ENCODE data around the gene GPC6.
A peak's percentile ranks its signal among the peaks of the same experiment; 100 is the strongest.
"Not testable (repeated sequence)": the region's sequence is repeated elsewhere in the genome, so short reads cannot be mapped to it uniquely, and the experiment has no call there.

GPC6 gene

DNA sequence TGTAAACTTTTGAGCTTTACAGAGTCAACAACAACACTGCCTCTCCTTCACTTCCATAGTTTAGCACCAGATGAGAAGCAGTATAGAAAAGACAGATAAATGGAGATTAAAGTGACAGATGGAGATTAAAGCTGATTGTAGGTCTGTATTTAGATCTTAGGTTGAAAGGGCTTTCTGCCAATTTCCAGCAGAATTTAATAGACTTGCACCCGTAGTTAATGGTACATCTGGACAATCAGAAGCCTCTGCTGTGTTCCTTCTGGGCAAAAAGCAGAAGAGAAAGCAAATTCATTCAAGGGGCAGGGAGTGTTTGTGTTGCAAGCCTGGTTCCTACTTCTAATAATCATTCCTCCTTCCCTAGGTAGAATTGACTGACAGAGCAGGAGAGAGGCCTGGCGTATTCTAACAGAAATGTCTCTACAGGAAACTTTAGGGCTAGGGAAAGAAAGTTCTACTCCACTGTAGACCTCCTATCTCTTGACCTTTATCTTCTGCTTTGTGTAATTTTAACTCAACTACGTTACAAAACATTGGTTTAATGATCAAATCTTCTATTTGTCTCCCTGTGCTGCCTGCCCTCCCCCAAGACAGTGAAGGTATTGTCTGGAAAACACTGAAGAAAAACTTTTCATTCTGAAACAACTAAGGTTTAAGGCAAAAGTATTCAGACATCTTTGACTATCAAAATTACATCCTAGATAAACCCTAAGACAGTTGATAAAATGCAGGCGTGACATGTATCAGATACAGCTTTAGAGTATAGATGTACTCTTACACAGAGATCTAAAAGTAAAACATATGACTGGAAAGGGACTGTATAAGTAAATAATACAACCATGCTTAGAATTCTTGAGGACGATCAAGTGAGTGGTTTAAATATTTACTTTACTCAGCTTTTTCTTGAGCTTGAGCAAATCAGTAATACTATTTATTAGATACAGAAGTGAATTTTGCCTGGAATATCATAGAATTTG is 44.4 kb downstream of the GPC6 start:
- DNase-seq, result peak; percentile 57 to 85

DNA sequence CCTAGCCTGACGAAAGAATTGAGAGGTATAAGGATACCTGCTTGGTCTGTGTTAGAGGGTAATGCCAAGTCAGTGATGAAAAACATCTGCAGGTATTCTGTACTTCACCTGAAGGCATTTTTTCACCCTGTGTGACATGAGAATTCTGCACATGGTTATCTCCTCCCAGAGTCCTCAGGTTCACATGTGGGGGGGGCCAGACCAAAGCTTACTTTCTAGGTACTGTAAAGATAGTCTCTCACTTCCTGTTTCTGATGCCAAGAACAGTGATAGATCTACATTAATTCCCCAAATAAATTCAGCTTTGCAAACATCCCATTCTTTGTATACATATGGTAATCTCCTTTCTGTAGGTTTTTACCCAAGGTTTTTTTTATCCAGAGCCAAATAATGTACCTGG is 53.4 kb downstream of the GPC6 start:
- peak in 1 of 2 experiments; percentile 28 for DNase-seq

DNA sequence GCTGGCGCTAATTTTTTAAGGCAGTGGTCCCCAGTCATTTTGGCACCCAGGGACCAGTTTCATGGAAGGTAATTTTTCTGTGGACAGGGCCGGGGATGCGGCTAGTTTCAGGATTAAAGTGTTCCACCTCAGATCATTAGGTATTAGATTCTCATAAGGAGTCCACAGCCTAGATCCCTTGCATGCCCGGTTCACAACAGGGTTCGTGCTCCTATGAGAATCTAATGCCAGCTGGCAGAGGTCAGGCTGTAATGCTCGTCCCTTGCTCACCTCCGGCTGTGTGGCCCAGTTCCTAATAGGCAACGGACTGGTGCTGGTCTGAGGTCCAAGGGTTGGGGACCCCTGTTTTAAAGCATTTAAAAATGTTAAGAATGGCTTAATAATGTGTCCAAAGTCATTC is 54.1 kb downstream of the GPC6 start:
- DNase-seq, result no peak

DNA sequence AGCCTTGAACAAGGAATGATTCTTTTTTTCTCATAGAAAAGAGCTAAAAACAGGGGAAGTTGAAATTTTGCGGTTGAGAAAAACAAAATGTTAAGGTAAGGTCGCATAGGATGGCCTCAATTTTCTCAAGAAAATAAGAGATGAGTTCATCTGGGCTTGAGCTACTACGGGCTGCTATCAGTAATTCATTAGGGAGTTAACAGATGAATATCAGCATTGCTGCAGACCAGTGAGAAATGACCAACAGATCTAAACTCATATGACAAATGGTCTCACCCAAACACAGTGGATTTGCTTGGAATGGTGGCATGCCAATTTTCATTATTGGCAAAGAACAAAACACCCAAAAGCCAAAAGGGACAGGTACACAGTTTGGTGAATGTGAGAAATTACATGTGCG is 56.6 kb downstream of the GPC6 start:
- DNase-seq, result no peak

DNA sequence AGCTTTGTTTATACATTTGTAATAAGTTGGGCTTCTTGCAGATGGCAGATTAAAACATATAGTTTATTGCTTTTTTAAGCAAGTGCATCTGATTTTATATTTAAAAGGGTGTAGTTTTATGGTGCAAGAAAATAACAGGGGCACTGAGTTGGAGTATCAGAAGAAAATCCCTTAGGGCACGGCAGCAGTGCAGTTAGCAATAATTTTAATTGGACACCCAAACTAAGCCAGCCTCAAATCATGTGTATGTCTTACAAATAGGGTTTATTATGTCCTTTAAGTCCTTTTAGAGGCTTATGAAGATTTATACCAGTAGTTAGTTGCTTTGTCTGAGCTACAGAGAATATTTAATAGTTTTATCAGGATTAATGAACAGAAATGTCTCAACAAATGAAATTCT is 57.5 kb downstream of the GPC6 start:
- DNase-seq, result no peak

DNA sequence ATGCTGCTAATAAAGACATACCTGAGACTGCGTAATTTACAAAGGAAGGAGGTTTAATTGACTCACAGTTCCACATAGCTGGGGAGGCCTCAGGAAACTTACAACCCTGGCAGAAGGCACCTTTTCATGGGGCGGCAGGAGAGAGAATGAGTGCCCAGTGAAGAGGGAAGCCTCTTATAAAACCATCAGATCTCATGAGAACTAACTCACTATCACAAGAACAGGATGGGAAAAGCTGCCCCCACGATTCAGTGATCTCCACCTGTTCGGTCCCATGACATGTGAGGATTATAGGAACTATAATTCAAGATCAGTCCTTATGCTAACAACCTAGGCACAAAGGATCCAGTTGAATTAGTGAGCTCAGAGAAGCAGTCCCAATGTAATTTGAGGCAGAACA is 59.4 kb downstream of the GPC6 start:
- DNase-seq, result no peak

DNA sequence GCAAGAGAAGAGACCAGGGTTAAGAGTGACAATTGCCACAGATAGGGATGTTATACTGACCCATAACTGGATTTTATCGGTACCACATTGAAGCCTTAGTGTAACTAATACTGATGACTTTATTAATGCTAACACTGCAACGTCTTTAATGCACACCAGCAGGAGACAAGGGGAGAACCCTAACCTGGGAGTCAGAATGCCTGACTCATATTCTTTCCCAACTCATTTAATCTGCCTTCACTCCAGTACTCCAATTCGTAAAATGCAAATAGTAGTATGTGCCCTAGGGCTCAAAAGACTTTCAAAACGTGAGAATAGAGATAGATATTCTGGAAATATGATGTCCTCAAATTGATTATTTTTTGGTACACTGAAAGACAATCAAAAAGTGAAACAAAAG is 62.4 kb downstream of the GPC6 start:
- DNase-seq, result no peak

DNA sequence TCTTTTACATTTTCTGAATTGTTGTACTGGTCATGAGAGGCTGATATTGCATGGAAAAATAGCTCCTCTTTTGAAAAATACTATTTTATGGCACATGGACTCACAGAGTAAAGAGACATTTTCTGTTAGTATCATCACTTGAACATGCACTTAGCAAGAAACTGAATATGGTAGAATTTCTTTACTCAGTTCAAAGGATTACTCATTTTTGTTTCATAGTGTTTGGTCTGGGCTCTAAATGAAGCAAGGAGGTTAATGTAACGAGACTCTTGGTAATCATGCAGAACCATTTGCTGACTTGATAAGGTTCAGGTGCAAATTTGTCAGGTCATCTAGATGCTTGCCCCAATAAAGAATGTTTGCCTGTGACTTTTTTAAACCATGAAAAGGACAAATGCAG is 63.2 kb downstream of the GPC6 start:
- DNase-seq, result no peak

DNA sequence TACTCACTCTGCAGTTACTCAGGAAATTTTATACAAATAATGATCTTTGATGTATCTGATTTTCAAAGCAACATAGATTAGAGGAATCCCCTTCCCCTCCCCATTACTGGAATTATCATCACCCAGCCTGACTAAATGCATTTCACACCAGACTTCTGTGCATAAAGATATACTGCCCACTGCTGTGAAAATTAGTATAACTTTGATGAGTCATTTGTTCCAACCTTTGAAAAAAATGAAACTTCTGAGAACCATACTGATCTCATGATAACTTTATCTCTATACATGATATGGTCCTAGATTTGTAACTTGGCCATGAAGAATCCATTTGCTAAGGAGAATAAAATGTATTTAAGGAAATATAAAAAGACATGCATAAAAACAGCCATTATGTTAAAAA is 63.9 kb downstream of the GPC6 start:
- DNase-seq, result no peak

DNA sequence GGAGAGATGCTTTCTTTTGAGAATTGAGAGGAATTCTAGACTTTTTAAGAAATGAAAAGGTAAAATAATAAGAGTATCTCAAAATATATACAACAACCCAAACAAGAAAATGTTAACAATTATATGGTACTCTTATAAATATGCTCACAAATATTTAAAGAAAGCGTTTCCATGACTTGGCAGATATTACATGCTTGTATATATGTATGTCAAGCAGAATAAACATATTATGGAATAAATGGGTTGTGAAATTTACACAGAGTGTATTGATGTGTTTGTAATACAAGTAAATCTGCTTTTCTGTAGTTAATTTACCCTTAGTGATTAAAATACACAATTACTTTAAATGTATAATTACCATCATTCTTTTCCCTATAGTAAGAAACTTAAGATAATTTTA is 65.8 kb downstream of the GPC6 start:
- DNase-seq, result no peak

DNA sequence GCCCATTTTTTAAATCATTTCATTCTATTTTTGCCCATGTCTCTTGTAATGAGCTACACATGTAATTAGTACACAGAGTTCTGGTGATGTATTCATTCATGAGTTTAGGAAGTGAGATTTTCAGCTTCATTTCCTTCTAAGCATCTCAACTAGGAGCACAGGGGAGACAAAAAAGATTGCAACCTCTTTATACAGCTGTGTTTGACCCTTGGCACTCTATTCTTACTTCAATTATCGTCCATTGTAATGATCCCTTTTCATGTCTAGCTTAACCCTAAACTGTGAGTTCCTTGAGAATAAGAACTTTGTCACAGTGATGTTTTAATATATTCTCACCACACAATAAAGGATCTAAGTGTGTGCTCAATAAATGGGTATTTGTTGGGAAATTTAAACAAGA is 67.1 kb downstream of the GPC6 start:
- no peak for DNase-seq

DNA sequence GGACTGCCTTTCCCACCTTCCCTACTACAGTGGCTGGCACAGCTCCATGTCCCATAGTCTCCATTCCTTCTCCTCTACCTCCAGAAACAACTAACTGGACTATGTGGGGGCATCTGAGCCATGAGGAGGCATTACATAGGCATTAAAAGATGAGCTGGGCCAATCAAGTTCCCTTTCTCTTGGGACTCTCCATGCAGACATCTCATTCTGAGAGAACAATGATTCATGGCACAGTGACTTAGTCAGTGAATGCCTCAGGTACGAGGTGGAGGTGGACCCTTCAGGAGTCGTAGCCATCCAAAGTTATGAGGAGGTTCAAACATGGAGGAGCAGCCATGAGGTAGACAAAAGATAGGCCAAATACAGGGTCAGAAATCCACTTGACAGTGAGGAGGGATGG is 70.0 kb downstream of the GPC6 start:
- no peak for DNase-seq

DNA sequence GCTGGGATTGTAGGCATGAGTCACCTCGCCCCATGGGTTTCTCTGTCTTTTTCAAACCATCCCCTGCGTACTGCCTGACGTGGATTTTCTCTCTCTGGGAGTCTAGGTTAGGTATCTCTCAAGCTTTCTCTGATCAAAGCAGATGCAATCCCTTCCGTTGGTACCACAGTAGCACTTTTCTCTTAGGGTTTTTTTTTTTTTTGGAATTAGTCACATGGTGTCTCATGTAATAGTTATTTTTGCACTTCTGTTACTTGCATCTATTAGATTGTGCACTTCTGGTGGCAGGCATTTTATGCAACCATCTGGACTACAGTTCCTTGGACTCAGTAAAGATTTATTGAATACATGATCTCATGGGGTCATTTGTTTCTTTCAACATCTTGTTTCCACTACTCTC is 72.1 kb downstream of the GPC6 start:
- no peak for DNase-seq

DNA sequence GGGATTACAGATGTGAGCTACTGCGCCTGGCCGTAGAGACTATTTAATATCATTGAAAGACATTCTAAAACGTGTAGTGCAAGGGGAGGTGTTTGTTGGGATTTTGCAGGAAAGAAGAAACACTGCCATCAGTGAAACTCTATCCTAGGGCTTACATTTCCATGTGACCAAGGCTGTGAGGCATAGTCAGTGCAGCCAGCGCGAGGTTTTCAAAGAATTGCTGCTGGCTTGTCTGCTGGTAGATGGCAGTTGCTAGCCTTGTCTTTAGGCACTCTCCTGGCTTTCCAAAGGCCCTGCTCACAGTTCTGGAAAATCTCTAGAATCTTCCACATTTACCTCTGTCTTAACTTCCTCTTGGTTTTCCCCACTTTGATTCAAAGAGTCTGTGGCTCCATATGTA is 77.5 kb downstream of the GPC6 start:
- no peak for DNase-seq

DNA sequence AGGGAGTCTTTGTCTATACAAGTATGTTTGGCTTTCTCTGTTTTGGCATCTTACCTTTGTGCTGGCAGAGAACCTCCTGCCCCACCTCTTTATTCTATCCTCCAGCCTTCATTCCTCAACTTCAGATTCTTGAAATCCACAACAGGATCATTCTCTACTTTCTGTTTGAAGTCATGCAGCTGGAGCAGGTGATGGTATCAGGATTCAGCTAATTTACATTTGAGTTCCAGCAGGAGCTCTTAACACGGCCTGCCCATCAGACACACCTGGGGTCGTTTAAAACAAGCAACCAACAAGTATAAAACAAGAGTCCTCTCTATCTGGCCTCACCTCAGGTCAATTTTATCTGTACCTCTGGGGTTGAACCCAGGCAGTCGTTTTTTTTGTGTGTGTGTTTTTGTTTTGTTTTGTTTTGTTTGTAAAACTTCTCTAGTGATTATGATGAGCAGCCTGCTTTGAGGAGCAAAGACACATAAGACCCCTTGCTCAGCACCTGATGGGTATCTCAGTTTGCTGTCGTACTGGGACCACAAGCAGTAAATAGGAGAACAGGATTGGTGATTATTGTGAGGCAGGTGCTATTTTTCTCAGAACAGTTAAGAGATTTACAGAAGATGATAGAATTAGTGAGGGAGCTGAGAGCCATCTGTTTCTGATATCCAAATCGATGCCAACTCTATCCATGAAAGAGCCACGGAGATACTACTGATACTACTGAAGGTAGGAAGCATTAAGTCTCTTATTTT is 78.4 kb downstream of the GPC6 start:
- peak in 1 of 2 experiments; percentile 17 for DNase-seq

DNA sequence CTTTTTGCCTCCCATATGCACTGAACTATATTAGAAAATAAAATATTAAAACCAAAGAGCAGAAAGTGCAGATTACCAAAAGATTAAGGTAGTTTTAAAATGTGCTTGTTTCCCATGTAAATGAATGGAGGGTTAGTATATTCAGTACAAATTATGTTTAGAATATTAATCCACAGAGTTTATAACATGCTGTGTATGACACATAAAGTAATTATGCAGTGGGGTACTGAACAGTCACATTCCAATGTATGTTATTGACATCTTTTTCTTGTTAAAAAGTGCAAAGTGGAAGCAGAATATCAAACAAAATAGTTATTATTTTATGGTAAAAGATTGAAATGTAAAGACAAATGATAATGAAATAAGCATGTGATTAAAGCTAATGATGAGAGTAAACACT is 79.3 kb downstream of the GPC6 start:
- DNase-seq, result no peak

DNA sequence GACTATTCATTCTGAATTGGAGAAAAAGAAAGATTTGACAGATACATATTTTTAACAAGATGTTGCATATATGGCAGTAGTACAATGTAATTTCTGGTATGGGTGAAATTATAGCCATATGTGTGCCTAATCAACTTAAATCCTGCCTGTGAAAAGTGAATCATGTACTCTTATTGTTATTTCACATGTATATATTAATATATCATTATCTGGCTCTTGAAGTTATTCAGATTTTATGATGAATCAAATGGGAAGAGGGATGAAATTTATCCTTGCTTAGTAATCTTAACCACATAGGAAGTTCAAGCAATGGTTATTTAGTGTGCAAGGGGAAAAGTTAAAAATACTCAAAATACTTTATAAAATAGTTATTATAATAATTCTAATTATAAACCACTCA is 80.5 kb downstream of the GPC6 start:
- no peak for DNase-seq

DNA sequence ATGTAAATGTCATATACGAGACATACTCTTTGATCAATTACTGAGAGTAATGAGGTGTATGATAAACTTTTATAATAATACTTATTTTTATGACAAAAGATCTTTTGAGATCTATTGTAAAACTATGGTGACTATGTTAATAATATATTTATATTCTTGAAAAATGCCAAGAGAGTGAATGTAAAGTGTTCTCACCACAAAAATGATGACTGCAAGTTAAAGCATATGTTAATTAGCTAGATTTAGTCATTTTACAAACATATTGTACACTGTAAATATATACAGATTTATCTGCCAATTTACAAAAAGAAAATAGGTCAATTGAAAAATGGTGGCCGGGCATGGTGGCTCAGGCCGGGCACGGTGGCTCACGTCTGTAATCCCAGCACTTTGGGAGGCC is 81.0 kb downstream of the GPC6 start:
- DNase-seq, result no peak

DNA sequence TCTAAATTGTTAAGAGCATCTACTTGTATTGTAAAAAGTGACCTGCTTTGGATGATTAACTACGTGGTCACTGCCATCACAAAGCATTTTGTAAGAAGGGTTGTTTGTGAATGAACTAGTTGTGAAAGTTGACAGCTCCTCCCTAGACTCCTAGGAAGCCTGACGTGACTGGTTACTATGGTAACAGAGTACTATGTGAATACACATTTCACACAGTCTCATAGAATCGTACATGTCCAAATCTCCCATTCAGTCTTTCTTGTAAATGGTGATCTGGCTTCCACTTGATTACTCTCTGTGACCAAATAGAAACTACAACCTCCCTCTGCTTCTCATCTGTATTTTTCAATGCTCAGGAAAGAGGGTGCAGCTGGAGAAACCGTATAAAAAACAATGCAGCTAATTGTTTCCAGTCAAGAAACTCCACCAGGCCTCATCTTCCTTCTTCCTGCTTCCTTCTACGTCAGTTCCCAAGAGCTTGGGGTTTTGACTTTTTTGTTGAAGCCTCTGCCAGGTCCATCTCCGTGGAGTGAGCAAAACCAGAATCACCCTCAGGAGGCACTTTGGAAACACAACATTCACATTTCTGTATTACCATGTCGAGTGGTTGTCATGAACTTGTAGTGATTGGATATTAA is 83.4 kb downstream of the GPC6 start:
- DNase-seq, result no peak

DNA sequence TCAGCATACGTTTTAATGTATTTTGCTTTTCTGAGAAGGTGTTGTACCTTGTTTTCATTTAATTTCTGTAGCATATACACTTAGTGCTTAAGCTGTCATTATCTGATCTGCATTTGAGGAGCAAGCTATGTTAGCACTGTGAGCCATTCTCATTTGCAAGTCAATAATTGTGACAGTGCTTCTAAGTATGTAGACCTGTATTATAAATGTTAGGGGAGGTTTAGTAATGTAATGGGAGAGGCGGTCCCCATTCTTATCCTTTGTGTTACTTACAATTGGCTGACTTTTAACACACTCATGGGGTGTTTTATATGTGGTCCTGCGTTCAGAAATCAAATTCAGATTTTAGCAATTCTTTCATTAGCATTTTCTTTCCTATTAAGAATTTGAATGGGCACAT is 90.2 kb downstream of the GPC6 start:
- no peak for DNase-seq

DNA sequence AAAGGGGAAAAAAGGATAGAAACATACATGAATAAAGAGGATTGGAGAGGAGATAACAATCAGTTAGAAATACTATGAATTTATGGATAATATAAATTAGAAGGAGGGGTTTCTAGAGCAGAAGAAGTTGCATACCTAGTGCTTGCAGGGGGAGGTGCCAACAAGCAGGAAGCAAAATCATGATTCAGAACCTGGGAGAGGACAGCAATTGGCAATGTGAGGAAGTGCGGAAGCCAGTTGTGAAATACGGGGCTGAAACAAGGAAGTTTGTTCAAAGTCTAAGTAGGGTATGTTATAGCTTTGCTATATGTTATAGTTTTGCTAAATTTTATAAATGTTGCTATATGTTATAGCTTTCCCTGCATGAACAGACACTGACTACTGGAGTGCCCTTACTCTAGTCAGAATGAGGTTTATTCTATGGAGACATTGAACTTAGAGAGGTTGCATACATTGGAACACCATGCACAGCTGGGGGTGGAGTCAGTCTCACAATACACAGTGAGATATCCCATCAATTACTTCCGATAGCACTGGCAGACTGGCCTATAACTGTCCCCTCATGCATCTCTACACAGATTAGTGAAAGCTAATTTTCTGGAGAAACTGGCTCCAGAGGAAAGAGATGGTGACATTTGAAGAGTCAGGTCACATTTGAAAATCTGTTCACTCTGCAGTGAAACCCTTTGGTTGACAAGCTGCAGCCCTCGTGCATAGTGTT is 92.1 kb downstream of the GPC6 start:
- DNase-seq, result no peak

DNA sequence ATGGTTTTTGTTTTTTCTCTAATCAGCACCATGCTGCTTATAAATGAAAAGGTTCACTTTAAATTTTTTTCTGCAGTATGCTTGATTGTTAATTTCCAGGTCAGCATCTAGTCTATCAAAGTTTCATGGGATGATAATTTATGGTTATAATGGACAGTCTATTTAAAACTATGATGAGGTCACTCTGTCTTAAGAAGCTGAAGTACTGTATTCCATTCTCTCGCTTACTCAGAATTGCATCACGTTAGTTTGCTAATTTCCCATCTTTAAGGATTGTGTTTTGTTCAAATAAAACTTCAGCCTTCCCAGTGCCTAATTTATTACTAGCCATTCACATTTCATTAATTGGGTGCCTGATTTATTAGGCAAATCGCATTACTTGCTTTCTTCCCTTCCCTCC is 94.3 kb downstream of the GPC6 start:
- no peak for DNase-seq

DNA sequence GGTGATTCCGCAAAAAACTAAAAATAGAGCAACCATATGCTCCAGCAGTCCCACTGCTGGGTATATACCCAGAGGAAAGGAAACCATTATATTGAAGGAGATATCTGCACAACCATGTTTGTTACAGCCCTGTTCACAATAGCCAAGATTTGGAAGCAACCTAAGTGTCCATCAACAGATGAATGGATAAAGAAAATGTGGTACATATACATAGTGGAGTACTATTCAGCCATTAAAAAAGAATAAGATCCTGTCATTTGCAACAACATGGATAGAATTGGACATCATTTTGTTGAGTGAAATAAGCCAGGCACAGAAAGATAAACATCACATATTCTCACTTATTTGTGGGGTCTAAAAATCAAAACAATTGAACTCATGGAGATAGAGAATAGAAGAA is 97.3 kb downstream of the GPC6 start:
- DNase-seq, result not testable (repeated sequence)
